Measurements from ENCODE around the gene ZNF891.

ZNF891 gene

GRCh38 chr12:133108150-133108549, 21.9 kb downstream of the ZNF891 start:
- Histone ChIP-seq H3K4me1 (ENCODE audit: control insufficient read depth, insufficient read depth, low read length) (no peaks in the 10 kb centered on the region), H3K36me3 (ENCODE audit: control insufficient read depth, insufficient read depth, low read length) (peaks cover 11% of the 10 kb centered on the region), H3K4me3 (ENCODE audit: low read length) (no peak overlapping the region), H3K9me3 (ENCODE audit: control insufficient read depth, low read length) (peaks cover 65% of the 10 kb centered on the region), H3K27me3 (ENCODE audit: control insufficient read depth, insufficient read depth, low read length) (no peaks in the 10 kb centered on the region), H3K9ac (ENCODE audit: low read length) (no peak overlapping the region)

DNA sequence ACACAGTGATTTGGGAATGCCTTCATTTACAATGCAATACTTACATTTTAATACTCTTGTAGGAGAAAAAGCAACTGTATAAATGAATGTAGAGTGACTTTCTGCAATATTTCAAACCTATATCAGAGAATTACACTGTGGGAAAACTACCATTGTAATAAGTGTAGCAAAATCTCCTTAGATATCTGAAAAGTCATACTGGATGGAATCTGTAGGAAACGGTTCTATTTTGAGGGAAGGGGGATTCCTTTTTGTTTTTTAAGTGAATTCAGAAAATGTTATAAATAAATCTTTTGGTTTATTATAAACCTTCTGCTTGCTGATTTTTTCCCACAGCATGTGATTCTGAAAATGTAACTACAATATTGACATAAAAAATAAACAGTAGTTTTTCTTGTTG, 23.0 kb downstream of the ZNF891 start:
- H3K36me3 ChIP-seq (ENCODE audit: control insufficient read depth, insufficient read depth, low read length), result peaks cover 11% of the 10 kb centered on the region
- H3K4me3 ChIP-seq (ENCODE audit: low read length), result no peak overlapping the region
- no peak overlapping the region for H3K9ac ChIP-seq (ENCODE audit: low read length)
- no peaks in the 10 kb centered on the region for H3K4me1 ChIP-seq (ENCODE audit: control insufficient read depth, insufficient read depth, low read length)
- no peaks in the 10 kb centered on the region for H3K27me3 ChIP-seq (ENCODE audit: control insufficient read depth, insufficient read depth, low read length)
- H3K9me3 ChIP-seq (ENCODE audit: control insufficient read depth, low read length), result peaks cover 70% of the 10 kb centered on the region

DNA sequence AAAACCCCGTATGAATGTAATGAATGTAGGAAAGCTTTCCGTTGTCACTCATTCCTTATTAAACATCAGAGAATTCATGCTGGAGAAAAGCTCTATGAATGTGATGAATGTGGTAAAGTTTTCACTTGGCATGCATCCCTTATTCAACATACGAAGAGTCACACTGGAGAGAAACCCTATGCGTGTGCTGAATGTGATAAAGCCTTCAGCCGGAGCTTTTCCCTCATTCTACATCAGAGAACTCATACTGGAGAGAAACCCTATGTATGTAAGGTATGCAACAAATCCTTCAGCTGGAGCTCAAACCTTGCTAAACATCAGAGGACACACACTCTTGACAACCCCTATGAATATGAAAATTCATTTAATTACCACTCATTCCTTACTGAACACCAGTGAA, 23.8 kb downstream of the ZNF891 start:
- peak overlapping the region; percentile 2 for H3K4me3 ChIP-seq (ENCODE audit: low read length)
- H3K9ac ChIP-seq (ENCODE audit: low read length), result no peak overlapping the region
- H3K4me1 ChIP-seq (ENCODE audit: control insufficient read depth, insufficient read depth, low read length), result no peaks in the 10 kb centered on the region
- H3K27me3 ChIP-seq (ENCODE audit: control insufficient read depth, insufficient read depth, low read length), result no peaks in the 10 kb centered on the region
- peaks cover 70% of the 10 kb centered on the region for H3K9me3 ChIP-seq (ENCODE audit: control insufficient read depth, low read length)
- H3K36me3 ChIP-seq (ENCODE audit: control insufficient read depth, insufficient read depth, low read length), result peaks cover 11% of the 10 kb centered on the region

DNA sequence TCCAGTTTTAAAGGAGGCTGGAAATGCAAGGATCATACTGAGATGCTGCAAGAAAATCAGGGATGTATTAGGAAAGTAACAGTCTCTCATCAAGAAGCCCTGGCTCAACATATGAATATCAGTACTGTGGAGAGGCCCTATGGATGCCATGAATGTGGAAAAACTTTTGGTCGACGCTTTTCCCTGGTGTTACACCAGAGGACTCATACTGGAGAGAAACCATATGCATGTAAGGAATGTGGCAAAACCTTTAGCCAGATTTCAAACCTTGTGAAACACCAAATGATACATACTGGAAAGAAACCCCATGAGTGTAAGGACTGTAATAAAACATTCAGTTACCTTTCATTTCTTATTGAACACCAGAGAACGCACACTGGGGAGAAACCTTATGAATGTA, 24.5 kb downstream of the ZNF891 start:
- peaks cover 11% of the 10 kb centered on the region for H3K36me3 ChIP-seq (ENCODE audit: control insufficient read depth, insufficient read depth, low read length)
- H3K4me1 ChIP-seq (ENCODE audit: control insufficient read depth, insufficient read depth, low read length), result no peaks in the 10 kb centered on the region
- peak overlapping the region; percentile 2 for H3K4me3 ChIP-seq (ENCODE audit: low read length)
- H3K9me3 ChIP-seq (ENCODE audit: control insufficient read depth, low read length), result peaks cover 72% of the 10 kb centered on the region
- H3K9ac ChIP-seq (ENCODE audit: low read length), result no peak overlapping the region
- H3K27me3 ChIP-seq (ENCODE audit: control insufficient read depth, insufficient read depth, low read length), result no peaks in the 10 kb centered on the region

- Histone ChIP-seq H3K36me3 (ENCODE audit: control insufficient read depth, insufficient read depth, low read length) (no peaks in the 10 kb centered on the region), H3K9me3 (ENCODE audit: control insufficient read depth, low read length) (peaks cover 2% of the 10 kb centered on the region), H3K4me1 (ENCODE audit: control insufficient read depth, insufficient read depth, low read length) (peaks cover 3% of the 10 kb centered on the region), H3K4me3 (ENCODE audit: low read length) (no peak overlapping the region), H3K9ac (ENCODE audit: low read length) (no peak overlapping the region), H3K27me3 (ENCODE audit: control insufficient read depth, insufficient read depth, low read length) (no peaks in the 10 kb centered on the region)
These were observed 46.7 kb downstream of the ZNF891 start for GRCh38 chr12:133083345-133083744.

DNA sequence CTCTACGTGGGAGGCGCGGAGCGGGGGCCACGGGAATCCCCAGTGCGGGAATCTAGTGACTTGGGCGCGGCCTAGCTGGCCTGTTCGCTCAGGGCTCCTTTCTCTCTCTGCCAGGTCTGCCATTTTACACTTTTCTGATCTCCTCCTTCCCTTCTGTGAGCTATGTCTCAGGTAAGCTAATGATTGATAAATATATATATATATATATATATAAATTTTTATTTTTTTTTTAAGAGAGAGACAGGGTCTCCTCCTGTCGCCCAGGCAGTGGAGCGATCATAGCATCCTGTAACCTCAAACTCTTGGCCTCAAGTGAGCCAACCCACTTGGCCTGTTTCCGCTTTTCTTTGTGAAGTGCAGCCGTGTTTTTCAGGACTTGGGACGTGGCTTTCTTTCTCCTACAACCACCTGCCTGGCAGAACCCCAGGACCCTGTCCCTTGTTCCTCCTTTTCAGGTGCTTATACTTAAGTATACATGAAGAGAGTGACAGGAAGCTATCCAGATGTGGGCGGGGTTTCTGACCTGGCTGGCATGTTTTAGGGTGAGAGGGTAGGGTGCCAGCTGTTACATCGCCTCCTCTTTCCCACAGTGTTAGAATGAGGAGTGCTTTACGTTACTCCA, 48.8 kb downstream of the ZNF891 start:
- Histone ChIP-seq H3K4me3 (ENCODE audit: low read length) (peak overlapping the region; percentile 74), H3K4me1 (ENCODE audit: control insufficient read depth, insufficient read depth, low read length) (peaks cover 3% of the 10 kb centered on the region), H3K9ac (ENCODE audit: low read length) (peak overlapping the region; percentile 91), H3K9me3 (ENCODE audit: control insufficient read depth, low read length) (peaks cover 5% of the 10 kb centered on the region), H3K27me3 (ENCODE audit: control insufficient read depth, insufficient read depth, low read length) (no peaks in the 10 kb centered on the region), H3K36me3 (ENCODE audit: control insufficient read depth, insufficient read depth, low read length) (no peaks in the 10 kb centered on the region)

- Histone ChIP-seq H3K4me1 (ENCODE audit: control insufficient read depth, insufficient read depth, low read length) (peaks cover 3% of the 10 kb centered on the region), H3K9ac (ENCODE audit: low read length) (peak within 1 kb of the TSS; percentile 91), H3K9me3 (ENCODE audit: control insufficient read depth, low read length) (peaks cover 5% of the 10 kb centered on the region), H3K36me3 (ENCODE audit: control insufficient read depth, insufficient read depth, low read length) (no peaks in the 10 kb centered on the region), H3K4me3 (ENCODE audit: low read length) (peak within 1 kb of the TSS; percentile 74), H3K27me3 (ENCODE audit: control insufficient read depth, insufficient read depth, low read length) (no peaks in the 10 kb centered on the region)
These were observed 49.5 kb downstream of the ZNF891 start, which contains the start of gene ZNF140 for GRCh38 chr12:133080368-133081158. Gene ZNF140 (plus strand): TSS chr12:133080923. CDS start chr12:133081321, 398 bp downstream.

DNA sequence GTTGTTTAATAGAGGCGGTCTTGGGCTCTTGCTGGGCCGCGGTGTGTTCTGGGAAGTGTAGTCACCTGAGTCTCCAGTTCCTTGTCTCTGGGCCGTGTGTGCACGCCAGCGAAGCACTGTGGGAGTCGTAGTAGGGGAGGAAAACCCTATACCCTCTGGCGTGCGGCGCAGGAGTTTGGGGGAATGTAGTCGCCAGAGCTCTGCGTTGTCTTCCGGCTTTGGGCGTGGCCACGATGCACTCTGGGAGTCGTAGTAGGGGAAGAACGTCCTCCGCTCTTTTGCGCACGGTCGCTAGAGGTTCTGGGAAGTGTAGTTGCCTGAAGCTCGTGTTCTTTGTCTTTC, 50.1 kb downstream of the ZNF891 start:
- Histone ChIP-seq H3K27me3 (ENCODE audit: control insufficient read depth, insufficient read depth, low read length) (no peaks in the 10 kb centered on the region), H3K4me1 (ENCODE audit: control insufficient read depth, insufficient read depth, low read length) (peaks cover 3% of the 10 kb centered on the region), H3K9me3 (ENCODE audit: control insufficient read depth, low read length) (peaks cover 5% of the 10 kb centered on the region), H3K36me3 (ENCODE audit: control insufficient read depth, insufficient read depth, low read length) (no peaks in the 10 kb centered on the region), H3K9ac (ENCODE audit: low read length) (peak overlapping the region; percentile 91), H3K4me3 (ENCODE audit: low read length) (peak overlapping the region; percentile 74)

DNA sequence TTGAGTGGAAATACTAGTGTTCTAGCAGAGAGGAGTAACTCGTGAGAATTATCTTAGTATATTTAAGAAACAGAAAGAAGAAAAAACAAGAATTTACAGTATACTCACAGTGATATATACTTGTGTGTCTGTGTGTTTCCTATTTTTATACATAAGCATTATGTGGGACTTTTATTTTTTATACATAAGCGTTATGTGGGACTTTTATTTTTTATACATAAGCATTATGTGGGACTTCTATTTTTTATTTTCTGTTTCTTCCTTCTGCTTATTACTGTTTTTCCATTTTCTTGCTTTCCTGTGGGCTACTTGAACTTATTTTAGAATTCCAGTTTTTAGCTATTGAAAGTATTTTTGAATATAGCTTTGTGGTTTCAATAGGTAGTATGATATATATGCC, 56.2 kb downstream of the ZNF891 start:
- Histone ChIP-seq H3K9me3 (ENCODE audit: control insufficient read depth, low read length) (peaks cover 5% of the 10 kb centered on the region), H3K36me3 (ENCODE audit: control insufficient read depth, insufficient read depth, low read length) (no peaks in the 10 kb centered on the region), H3K4me1 (ENCODE audit: control insufficient read depth, insufficient read depth, low read length) (no peaks in the 10 kb centered on the region), H3K9ac (ENCODE audit: low read length) (no peak overlapping the region), H3K27me3 (ENCODE audit: control insufficient read depth, insufficient read depth, low read length) (no peaks in the 10 kb centered on the region), H3K4me3 (ENCODE audit: low read length) (no peak overlapping the region)

DNA sequence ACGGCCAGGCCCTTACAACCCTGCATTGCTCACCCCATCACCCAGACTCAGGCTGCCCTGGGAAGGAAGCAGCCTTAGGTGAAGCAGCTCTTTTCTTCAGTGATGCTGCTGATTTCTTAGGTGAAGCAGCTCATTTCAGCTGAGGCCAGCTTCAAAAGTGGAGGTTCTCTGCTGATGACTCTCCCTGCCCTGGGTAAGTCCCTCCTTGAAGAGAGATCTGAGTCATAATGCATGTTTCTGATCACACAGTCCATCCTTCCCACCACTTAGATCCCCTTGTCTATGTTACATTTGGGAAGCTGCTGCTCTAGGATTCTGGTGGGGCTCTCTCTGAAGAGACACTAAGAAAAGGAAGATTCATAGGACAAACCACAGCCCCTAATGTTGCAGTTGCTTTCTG, 66.5 kb downstream of the ZNF891 start:
- H3K36me3 ChIP-seq (ENCODE audit: control insufficient read depth, insufficient read depth, low read length), result no peaks in the 10 kb centered on the region

DNA sequence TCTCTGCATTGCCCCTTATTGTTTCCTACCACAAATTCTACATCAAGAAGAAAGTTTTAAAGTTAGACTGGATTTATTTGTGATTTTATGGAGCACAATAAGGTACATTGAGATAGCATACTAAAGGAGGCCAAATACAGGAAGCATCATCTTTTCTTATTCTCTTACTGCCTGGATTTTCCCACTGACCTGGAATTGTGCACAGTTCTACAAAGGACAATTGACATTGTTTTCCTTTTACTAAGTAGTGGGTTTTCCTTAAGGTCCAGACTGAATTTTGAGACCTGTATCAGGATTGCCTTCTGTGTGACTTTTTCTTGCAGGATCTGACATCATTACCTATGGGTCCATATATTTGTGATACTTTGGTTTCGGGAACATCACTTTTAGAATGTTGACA, 68.1 kb downstream of the ZNF891 start:
- Histone ChIP-seq H3K4me1 (ENCODE audit: control insufficient read depth, insufficient read depth, low read length) (no peaks in the 10 kb centered on the region), H3K4me3 (ENCODE audit: low read length) (no peak overlapping the region), H3K27me3 (ENCODE audit: control insufficient read depth, insufficient read depth, low read length) (no peaks in the 10 kb centered on the region), H3K36me3 (ENCODE audit: control insufficient read depth, insufficient read depth, low read length) (no peaks in the 10 kb centered on the region), H3K9ac (ENCODE audit: low read length) (no peak overlapping the region), H3K9me3 (ENCODE audit: control insufficient read depth, low read length) (peaks cover 56% of the 10 kb centered on the region)

More for the DNA sequence above, 66.5 kb downstream of the ZNF891 start:
- peaks cover 40% of the 10 kb centered on the region for H3K9me3 ChIP-seq (ENCODE audit: control insufficient read depth, low read length)
- no peak overlapping the region for H3K4me3 ChIP-seq (ENCODE audit: low read length)
- H3K9ac ChIP-seq (ENCODE audit: low read length), result no peak overlapping the region
- no peaks in the 10 kb centered on the region for H3K4me1 ChIP-seq (ENCODE audit: control insufficient read depth, insufficient read depth, low read length)
- no peaks in the 10 kb centered on the region for H3K27me3 ChIP-seq (ENCODE audit: control insufficient read depth, insufficient read depth, low read length)

DNA sequence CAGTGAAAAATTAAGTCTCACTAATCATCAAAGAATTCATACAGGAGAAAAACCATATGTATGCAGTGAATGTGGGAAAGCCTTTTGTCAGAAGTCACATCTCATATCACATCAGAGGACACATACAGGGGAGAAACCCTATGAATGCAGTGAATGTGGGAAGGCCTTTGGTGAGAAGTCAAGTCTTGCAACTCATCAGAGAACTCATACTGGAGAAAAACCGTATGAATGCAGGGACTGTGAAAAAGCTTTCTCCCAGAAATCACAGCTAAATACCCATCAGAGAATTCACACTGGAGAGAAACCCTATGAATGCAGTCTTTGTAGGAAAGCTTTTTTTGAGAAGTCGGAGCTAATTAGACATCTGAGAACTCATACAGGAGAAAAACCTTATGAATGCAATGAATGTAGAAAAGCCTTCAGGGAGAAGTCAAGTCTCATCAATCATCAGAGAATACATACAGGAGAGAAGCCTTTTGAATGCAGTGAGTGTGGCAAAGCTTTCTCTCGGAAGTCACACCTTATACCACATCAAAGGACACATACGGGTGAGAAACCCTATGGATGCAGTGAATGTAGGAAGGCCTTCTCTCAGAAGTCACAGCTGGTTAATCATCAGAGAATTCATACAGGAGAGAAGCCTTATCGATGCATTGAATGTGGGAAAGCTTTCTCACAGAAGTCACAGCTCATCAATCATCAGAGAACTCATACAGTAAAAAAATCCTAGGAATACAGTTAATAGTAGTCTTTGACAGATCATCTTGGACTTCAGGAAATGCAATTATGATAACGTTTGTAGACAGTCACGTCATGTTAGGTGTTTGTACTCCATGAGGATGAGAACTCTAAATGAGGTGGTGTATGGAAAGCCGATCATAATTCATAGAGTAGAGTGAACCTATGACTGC, 71.6 kb downstream of the ZNF891 start:
- peaks cover 47% of the 10 kb centered on the region for H3K9me3 ChIP-seq (ENCODE audit: control insufficient read depth, low read length)
- H3K27me3 ChIP-seq (ENCODE audit: control insufficient read depth, insufficient read depth, low read length), result no peaks in the 10 kb centered on the region
- H3K36me3 ChIP-seq (ENCODE audit: control insufficient read depth, insufficient read depth, low read length), result no peaks in the 10 kb centered on the region
- no peaks in the 10 kb centered on the region for H3K4me1 ChIP-seq (ENCODE audit: control insufficient read depth, insufficient read depth, low read length)
- no peak overlapping the region for H3K9ac ChIP-seq (ENCODE audit: low read length)
- H3K4me3 ChIP-seq (ENCODE audit: low read length), result peak overlapping the region; percentile 11
